Activated naive CD8-positive, alpha-beta T cell treated with anti-CD3 and anti-CD28 coated beads, Interleukin-2, amount 10 ng/mL, durations not matched to agents 7 days and 5 days (primary cell): ENCODE results near the gene GALNT18. TPM values are rescaled to one million over a fixed set of nuclear protein-coding genes. Genes with fewer than 3 reads are reported as not detected.
"Not testable (repeated sequence)": the region's sequence is repeated elsewhere in the genome, so short reads cannot be mapped to it uniquely, and the experiment has no call there.

Source experiments
- ATAC-seq: fragments of 150-1000 bp; cut with Tn5 transposase; one replicate; pipeline ENCODE4 v1.10.0; 2021; ENCODE audit warnings: low read depth, moderate library complexity
- POLR2A ChIA-PET: fragments of 350-600 bp; sonication (Branson Sonifier 250); formaldehyde crosslinking; loops from one replicate; lab custom pipeline; 2021; ENCODE audit warnings: antibody characterized with exemption; lab: Charles Lee
- DNase-seq: peaks from one replicate; pipeline ENCODE4 v3.0.0; 2021
- H3K27ac Mint-ChIP-seq: one replicate; pipeline ENCODE4 v1.8.0; 2022; ENCODE audit warnings: mild to moderate bottlenecking, mixed read lengths
- H3K27me3 Mint-ChIP-seq: one replicate; pipeline ENCODE4 v1.8.0; 2022; ENCODE audit warnings: mild to moderate bottlenecking, moderate library complexity, mixed read lengths
- H3K36me3 Mint-ChIP-seq: one replicate; pipeline ENCODE4 v1.8.0; 2021; ENCODE audit warnings: mild to moderate bottlenecking, mixed read lengths
- H3K4me1 Mint-ChIP-seq: one replicate; pipeline ENCODE4 v1.8.0; 2021; ENCODE audit warnings: mixed read lengths
- H3K4me3 Mint-ChIP-seq: one replicate; pipeline ENCODE4 v1.8.0; 2022; ENCODE audit warnings: mild to moderate bottlenecking, moderate library complexity, mixed read lengths
- H3K9me3 Mint-ChIP-seq: one replicate; pipeline ENCODE4 v1.8.0; 2021; ENCODE audit warnings: mixed read lengths
- total RNA-seq, 2 experiments: library from RNA; stranded (reverse); gene quantifications; one replicate each; pipeline ENCODE4 v1.2.3, GENCODE V29; 2021

GALNT18 gene
- total RNA-seq, 2 experiments from 2014 or later = 1.7 to 2.0 TPM

DNA sequence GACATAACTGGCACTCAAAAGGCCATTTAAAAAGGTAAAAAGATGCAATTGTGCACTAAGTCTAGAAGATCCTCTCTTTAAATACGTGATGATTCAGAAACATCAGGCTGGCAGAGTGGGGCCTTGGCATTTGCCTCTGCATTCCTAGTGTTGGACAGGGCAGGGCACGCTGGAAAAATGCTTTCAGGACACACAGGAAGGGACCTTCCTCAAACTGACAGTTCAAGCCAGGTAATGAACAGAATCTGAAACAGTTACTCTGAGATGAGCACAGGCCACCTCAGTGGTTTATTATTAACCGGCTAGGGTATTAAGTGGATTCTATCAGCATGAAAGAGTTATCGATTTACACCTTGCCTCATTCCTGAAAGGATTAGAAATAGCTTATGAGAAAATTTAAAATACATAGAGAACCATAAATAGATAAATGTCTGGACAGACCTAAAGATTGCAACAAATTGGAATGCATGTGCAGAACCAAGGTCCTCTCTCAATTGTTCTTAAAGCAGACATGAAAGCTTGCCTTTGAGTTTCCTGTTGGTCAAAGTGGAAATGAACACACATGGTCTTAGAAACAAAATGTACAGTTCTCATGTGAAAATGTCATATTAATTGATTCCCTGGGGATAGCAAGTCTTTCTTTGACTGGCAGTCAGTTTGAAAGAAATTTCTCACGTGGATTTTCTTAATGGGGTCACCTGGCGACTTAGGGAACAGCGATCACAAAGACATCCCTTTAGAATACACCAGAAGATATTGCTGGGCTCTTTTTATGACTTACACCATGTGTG lies 247.3 kb downstream of the GALNT18 start:
- H3K4me1 Mint-ChIP-seq = no peaks in the 10 kb centered on the region
- H3K27me3 Mint-ChIP-seq = no peaks in the 10 kb centered on the region

GRCh38 chr11:11373934-11374333 lies 247.9 kb downstream of the GALNT18 start:
- Mint-ChIP-seq H3K9me3 (no peaks in the 10 kb centered on the region), H3K27ac (no peak overlapping the region), H3K36me3 (no peaks in the 10 kb centered on the region), H3K27me3 (no peaks in the 10 kb centered on the region), H3K4me1 (no peaks in the 10 kb centered on the region), H3K4me3 (no peak overlapping the region)
- DNase-seq (no peak), ATAC-seq (no peak)
- POLR2A ChIA-PET = no interaction called here

More for the DNA sequence above, 247.3 kb downstream of the GALNT18 start:
- Mint-ChIP-seq H3K27ac (no peak overlapping the region), H3K9me3 (no peaks in the 10 kb centered on the region), H3K4me3 (no peak overlapping the region), H3K36me3 (no peaks in the 10 kb centered on the region)
- ATAC-seq (no peak), DNase-seq (no peak)
- POLR2A ChIA-PET = no interaction called here

GRCh38 chr11:11372461-11372860 lies 249.3 kb downstream of the GALNT18 start:
- DNase-seq (no peak), ATAC-seq (no peak)
- H3K27ac Mint-ChIP-seq = no peak overlapping the region
- no peaks in the 10 kb centered on the region for H3K9me3 Mint-ChIP-seq
- H3K4me3 Mint-ChIP-seq = no peak overlapping the region
- no peaks in the 10 kb centered on the region for H3K4me1 Mint-ChIP-seq
- H3K36me3 Mint-ChIP-seq = no peaks in the 10 kb centered on the region
- H3K27me3 Mint-ChIP-seq = no peaks in the 10 kb centered on the region
- POLR2A ChIA-PET = no interaction called here

DNA sequence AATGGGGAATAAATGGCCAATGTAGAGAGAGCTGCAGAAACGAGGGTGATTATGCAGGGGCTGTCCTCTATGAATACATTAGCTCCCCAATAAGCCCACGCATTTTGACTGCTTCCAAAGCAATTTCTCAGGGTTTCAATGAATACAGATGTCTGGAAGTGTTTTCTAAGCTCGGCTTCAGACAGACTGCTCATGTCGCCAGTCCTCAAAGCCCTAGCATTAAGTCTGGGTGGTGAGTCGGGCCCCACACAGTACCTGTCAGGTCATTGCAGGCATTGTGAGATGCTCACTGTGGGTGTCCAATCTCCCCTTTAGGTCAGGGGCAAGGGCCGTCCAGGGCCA lies 250.9 kb downstream of the GALNT18 start:
- Mint-ChIP-seq H3K27ac (no peak overlapping the region), H3K36me3 (no peaks in the 10 kb centered on the region), H3K9me3 (no peaks in the 10 kb centered on the region), H3K4me3 (no peak overlapping the region), H3K27me3 (no peaks in the 10 kb centered on the region), H3K4me1 (no peaks in the 10 kb centered on the region)
- DNase-seq = no peak
- POLR2A ChIA-PET = no interaction called here
- no peak for ATAC-seq

DNA sequence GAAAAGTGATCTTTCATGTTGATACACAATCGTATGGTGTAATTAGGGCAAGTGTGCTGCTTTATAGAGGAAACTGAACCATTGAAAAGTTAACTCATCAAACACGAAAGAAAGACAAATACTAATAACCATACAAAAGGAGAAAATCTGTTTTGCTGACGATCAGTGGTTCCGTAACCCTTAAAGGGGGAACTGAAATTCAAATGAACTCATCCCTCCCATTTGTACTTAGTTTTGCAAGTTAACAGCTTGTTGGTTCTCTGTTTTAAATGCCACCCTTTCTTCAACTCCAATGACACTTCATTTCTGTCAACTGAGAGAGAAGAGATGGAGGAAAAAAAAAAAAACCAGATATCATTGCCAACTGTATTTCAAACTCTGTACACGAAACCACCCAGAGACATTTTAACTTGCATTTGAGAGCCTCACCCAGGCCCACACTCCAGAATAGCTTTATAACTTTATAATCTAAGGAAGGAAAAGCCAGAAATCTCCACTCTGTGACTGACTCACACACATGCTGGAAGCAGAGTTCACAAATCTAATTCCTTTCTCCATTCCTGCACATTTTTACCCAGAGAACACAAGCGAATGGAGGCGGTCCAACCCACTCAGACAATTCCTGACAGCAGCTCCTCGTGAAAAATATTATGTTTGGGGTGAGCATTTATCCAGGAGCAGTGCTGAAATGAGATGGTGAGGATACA lies 251.4 kb downstream of the GALNT18 start:
- H3K9me3 Mint-ChIP-seq = no peaks in the 10 kb centered on the region
- no peaks in the 10 kb centered on the region for H3K4me1 Mint-ChIP-seq
- H3K27ac Mint-ChIP-seq = no peak overlapping the region
- POLR2A ChIA-PET = interaction anchor here (0.7 kb wide), 1 partner anchor 86 kb away, joined by 3 read pairs; no protein-coding TSS in a partner anchor
- no peak overlapping the region for H3K4me3 Mint-ChIP-seq
- DNase-seq = no peak
- H3K27me3 Mint-ChIP-seq = no peaks in the 10 kb centered on the region
- no peak for ATAC-seq
- no peaks in the 10 kb centered on the region for H3K36me3 Mint-ChIP-seq

GRCh38 chr11:11366793-11367192 lies 255.0 kb downstream of the GALNT18 start:
- no peak for ATAC-seq
- Mint-ChIP-seq H3K36me3 (no peaks in the 10 kb centered on the region), H3K4me3 (no peak overlapping the region), H3K27ac (no peak overlapping the region), H3K9me3 (no peaks in the 10 kb centered on the region), H3K27me3 (peaks cover 4% of the 10 kb centered on the region), H3K4me1 (no peaks in the 10 kb centered on the region)
- no peak for DNase-seq
- POLR2A ChIA-PET = no interaction called here

DNA sequence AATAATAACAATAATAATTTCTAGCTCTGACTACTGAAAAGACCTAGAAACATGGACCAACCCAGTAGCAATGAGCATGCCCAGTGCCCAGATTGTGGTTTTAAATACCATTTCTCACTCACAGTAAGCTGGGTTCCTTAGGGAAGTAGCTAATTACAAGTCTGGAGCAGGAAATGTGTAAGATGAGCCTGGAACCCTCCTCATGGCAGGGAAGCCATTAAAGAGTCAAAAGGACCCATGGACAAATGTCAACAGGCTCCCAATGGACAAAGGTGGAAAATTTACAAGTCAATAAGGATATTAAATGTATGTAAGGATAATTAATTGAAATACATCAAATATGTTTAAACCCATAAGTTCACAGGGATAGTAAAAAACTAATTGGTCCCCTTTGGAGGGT lies 258.1 kb downstream of the GALNT18 start:
- ATAC-seq = no peak
- no peak for DNase-seq
- Mint-ChIP-seq H3K4me1 (no peaks in the 10 kb centered on the region), H3K4me3 (no peak overlapping the region), H3K27ac (no peak overlapping the region), H3K9me3 (no peaks in the 10 kb centered on the region), H3K27me3 (peaks cover 4% of the 10 kb centered on the region), H3K36me3 (no peaks in the 10 kb centered on the region)
- POLR2A ChIA-PET = no interaction called here

- Mint-ChIP-seq H3K27me3 (peaks cover 8% of the 10 kb centered on the region), H3K27ac (no peak overlapping the region), H3K36me3 (no peaks in the 10 kb centered on the region), H3K4me3 (no peak overlapping the region), H3K4me1 (no peaks in the 10 kb centered on the region), H3K9me3 (no peaks in the 10 kb centered on the region)
- DNase-seq (no peak), ATAC-seq (no peak)
- POLR2A ChIA-PET = no interaction called here
Measured at GRCh38 chr11:11359611-11360010, 262.2 kb downstream of the GALNT18 start.

DNA sequence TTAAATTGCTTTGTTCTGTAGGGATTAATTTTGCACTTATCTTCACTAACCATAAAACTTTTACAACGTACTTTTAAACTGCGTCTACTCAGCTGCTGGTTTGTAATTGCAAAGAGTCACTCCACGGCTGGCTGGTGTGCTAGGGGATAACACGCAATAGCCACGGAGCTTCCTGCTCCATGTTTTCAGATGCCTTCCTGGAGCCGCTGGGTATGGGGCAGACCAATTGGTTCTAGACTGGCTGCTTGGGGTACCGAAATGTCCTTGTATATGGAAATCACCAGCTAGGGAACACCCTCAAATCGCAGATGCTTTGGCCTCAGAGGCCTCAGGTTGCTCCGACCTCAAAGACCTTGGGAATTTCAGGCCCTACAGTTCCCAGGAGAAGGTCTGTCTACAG lies 265.0 kb downstream of the GALNT18 start:
- peaks cover 4% of the 10 kb centered on the region for H3K27me3 Mint-ChIP-seq
- no peaks in the 10 kb centered on the region for H3K36me3 Mint-ChIP-seq
- H3K4me1 Mint-ChIP-seq = no peaks in the 10 kb centered on the region
- H3K27ac Mint-ChIP-seq = no peak overlapping the region
- H3K9me3 Mint-ChIP-seq = no peaks in the 10 kb centered on the region
- ATAC-seq = no peak
- no peak for DNase-seq
- POLR2A ChIA-PET = no interaction called here
- H3K4me3 Mint-ChIP-seq = no peak overlapping the region

DNA sequence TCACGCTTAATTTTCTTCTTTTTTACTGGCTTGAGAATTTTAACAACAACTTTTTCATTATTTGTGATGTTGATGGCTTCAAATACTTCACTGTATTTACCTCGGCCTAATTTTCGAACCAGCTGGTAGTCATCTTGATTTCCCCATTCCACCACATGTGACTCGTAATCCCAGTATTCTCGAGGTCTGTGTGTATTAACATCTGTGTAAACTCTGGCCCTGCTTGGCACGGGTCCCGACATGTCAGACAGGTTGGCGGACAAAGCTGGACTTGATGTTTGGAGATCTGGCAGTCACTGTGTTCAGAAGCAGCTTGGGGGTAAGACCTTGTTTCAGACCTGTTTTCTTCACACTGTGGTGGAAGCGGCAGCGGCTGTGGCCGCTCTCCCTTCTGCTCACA lies 268.9 kb downstream of the GALNT18 start, which contains the start of gene CSNK2A3:
TSS of gene CSNK2A3 (minus strand) at position 373 of the 400 bp plus-strand sequence. CDS start at position 242, 131 bp downstream.
- ATAC-seq, H3K27ac Mint-ChIP-seq, H3K9me3 Mint-ChIP-seq, H3K36me3 Mint-ChIP-seq, H3K4me1 Mint-ChIP-seq, DNase-seq, POLR2A ChIA-PET, H3K27me3 Mint-ChIP-seq, H3K4me3 Mint-ChIP-seq: not testable (repeated sequence)

DNA sequence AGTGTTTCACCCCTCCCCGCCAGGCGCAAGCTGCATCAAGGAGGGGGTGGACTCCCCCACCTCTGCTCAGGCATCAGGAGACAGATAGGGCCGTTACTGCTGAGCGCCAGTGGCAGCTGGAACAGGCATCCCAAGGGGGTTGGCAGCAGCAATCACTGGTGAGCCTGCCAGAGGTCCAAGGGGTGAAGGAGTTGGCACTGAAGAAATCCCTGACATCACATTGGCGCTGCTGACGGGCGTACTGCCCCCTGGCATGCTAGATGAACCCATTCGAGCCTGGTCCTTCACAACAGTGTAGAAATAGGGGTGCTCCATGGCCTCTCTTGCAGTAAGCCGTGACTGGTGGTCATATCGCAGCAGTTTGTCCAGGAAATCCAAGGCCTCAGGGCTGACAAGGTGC lies 270.0 kb downstream of the GALNT18 start:
- H3K4me1 Mint-ChIP-seq, H3K27ac Mint-ChIP-seq, H3K36me3 Mint-ChIP-seq, H3K27me3 Mint-ChIP-seq, H3K9me3 Mint-ChIP-seq, H3K4me3 Mint-ChIP-seq, DNase-seq, ATAC-seq, POLR2A ChIA-PET: not testable (repeated sequence)

GRCh38 chr11:11351042-11351586 lies 270.7 kb downstream of the GALNT18 start:
- ATAC-seq (no peak), DNase-seq (no peak)
- Mint-ChIP-seq H3K4me3 (no peak overlapping the region), H3K36me3 (no peaks in the 10 kb centered on the region), H3K9me3 (no peaks in the 10 kb centered on the region), H3K27ac (no peak overlapping the region), H3K4me1 (no peaks in the 10 kb centered on the region), H3K27me3 (no peaks in the 10 kb centered on the region)
- POLR2A ChIA-PET = no interaction called here

DNA sequence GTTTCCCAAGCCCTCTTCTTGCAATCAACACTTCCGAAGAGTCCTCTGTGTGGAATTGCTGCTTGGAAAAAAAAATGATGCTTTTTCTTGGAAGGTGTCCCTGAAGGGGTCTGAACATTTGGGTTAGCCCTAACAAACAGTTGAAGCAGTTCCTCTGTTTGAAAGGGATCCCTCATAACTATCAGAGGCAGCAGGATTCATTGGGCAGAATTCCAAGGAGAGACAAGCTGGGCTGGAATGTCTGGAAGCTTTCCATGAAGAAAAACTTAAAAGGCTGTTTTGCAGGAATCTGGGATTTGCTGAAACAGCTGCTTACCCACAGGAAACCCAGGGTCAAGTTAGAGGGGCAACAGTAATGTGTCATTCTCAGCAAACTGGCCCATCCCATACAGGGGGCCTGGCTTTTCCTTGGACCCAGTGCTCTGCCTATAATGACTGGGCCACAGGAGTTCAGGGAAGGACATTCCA lies 271.9 kb downstream of the GALNT18 start:
- ATAC-seq = no peak
- Mint-ChIP-seq H3K27me3 (peaks cover 2% of the 10 kb centered on the region), H3K27ac (no peak overlapping the region), H3K9me3 (no peaks in the 10 kb centered on the region), H3K4me1 (no peaks in the 10 kb centered on the region), H3K4me3 (no peak overlapping the region), H3K36me3 (no peaks in the 10 kb centered on the region)
- DNase-seq = no peak
- POLR2A ChIA-PET = no interaction called here
